Measurements from ENCODE around the gene TRIM14. TPM values are rescaled to one million over a fixed set of nuclear protein-coding genes. Genes with fewer than 3 reads are reported as not detected.

The TRIM14 gene
- polyA plus RNA-seq, 2 of the 4 experiments (the other 2 are of a cell fraction) = 8.8 to 9.2 TPM

DNA sequence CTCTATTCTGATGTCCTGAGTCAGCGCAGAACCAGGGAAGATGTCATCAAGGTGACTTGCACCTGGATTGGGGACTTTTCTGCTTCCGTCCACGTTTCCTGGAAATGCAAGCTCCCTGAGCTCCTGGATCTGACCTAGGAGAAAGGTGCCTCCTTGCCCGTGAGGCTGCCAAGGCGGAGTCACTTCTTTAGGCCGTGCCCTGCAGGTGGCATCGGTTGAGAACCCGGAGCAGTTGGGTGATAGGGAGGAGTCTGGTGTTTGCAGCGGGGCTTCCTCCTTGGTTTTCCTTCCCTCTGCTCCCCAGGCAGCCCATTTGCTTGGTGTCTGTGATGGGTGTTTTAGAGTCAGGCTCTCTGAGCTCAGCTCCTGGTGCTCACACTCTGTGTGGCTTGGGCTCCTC lies 47.3 kb downstream of the TRIM14 start:
- POLR2A ChIA-PET = interaction anchor here (1.7 kb wide), 1 partner anchor 15 kb away, joined by 7 read pairs; the partner anchor contains the start of gene NANS
- CTCF ChIA-PET = interaction anchor here (0.8 to 4.3 kb wide), 6 partner anchors 11 to 734 kb away, joined by 3 to 84 read pairs (median 4); partner anchors contain the start of gene NANS
- no peak overlapping the region for H3K27ac ChIP-seq
- no peak for DNase-seq (ENCODE audit: low read depth in 1 of 2, low spot score in 1 of 2)
- FAIRE-seq = no peak
- TF ChIP-seq HDAC2 (IDR thresholded peaks at IDR 0.05) = no peak
- TF ChIP-seq TFCP2L1 (CRISPR knock-in tag; IDR thresholded peaks at IDR 0.05) = no peak
- TF ChIP-seq, protein P1, sequence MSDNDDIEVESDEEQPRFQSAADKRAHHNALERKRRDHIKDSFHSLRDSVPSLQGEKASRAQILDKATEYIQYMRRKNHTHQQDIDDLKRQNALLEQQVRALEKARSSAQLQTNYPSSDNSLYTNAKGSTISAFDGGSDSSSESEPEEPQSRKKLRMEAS (IDR thresholded peaks at IDR 0.05) = no peak
- TF ChIP-seq TP53 (CRISPR knock-in tag; IDR thresholded peaks at IDR 0.05) = no peak
- no peak for TF ChIP-seq GATA3 (IDR thresholded peaks at IDR 0.05; ENCODE audit: borderline replicate concordance)
- TF ChIP-seq EHMT2 (IDR thresholded peaks at IDR 0.05; ENCODE audit: low read depth) = no peak
- no peak for TF ChIP-seq NFE2L2 (conservative IDR thresholded peaks at IDR 0.05; ENCODE audit: low read length)
- TF ChIP-seq, protein P2, sequence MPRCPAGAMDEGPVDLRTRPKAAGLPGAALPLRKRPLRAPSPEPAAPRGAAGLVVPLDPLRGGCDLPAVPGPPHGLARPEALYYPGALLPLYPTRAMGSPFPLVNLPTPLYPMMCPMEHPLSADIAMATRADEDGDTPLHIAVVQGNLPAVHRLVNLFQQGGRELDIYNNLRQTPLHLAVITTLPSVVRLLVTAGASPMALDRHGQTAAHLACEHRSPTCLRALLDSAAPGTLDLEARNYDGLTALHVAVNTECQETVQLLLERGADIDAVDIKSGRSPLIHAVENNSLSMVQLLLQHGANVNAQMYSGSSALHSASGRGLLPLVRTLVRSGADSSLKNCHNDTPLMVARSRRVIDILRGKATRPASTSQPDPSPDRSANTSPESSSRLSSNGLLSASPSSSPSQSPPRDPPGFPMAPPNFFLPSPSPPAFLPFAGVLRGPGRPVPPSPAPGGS (IDR thresholded peaks at IDR 0.05) = no peak
- TF ChIP-seq, protein P3, sequence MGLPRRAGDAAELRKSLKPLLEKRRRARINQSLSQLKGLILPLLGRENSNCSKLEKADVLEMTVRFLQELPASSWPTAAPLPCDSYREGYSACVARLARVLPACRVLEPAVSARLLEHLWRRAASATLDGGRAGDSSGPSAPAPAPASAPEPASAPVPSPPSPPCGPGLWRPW (IDR thresholded peaks at IDR 0.05) = no peak
- no peak for ATAC-seq
- H3K4me3 ChIP-seq = no peak overlapping the region
- no peak overlapping the region for H3K4me2 ChIP-seq
- no peaks in the 10 kb centered on the region for H3K9me3 ChIP-seq
- H3K4me1 ChIP-seq = peaks cover 28% of the 10 kb centered on the region
- WGBS (ENCODE audit: missing lambda C conversion rate) = 92% methylated on average over 8 of the region's 9 CpGs

DNA sequence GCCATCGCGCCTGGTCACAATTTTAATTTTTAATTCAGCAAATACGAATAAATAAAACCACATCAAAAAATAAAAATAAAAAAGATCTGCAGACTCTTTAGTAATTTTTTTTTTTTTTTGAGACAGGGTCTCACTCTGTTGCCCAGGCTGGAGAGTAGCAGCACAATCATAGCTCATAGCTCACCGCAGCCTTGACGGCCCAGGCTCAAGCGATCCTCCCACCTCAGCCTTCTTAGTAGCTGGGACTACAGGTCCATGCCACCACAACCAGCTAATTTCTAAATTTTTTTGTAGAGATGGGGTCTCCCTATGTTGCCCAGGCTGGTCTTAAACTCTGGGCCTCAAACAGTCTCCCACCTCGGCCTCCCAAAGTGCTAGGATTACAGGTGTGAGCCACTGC lies 48.3 kb downstream of the TRIM14 start:
- TF ChIP-seq RAD21 (conservative IDR thresholded peaks at IDR 0.05 in 1 of 2, IDR thresholded peaks at IDR 0.05 in 1 of 2) = no peak
- TF ChIP-seq, protein P3 (IDR thresholded peaks at IDR 0.05) = no peak
- Histone ChIP-seq H3K4me3 (no peak overlapping the region), H3K27ac (no peak overlapping the region), H3K4me1 (peaks cover 25% of the 10 kb centered on the region), H3K9me3 (no peaks in the 10 kb centered on the region), H3K4me2 (no peak overlapping the region)
- no peak for DNase-seq (ENCODE audit: low read depth in 1 of 2, low spot score in 1 of 2)
- 96% methylated on average over 7 of the region's 7 CpGs for WGBS (ENCODE audit: missing lambda C conversion rate)
- no peak for FAIRE-seq
- ChIA-PET CTCF (interaction anchor here (0.7 to 1.8 kb wide), 3 partner anchors 12 to 542 kb away, joined by 3 to 6 read pairs (median 3); no protein-coding TSS in a partner anchor), POLR2A (no interaction called here)
- ATAC-seq = no peak

DNA sequence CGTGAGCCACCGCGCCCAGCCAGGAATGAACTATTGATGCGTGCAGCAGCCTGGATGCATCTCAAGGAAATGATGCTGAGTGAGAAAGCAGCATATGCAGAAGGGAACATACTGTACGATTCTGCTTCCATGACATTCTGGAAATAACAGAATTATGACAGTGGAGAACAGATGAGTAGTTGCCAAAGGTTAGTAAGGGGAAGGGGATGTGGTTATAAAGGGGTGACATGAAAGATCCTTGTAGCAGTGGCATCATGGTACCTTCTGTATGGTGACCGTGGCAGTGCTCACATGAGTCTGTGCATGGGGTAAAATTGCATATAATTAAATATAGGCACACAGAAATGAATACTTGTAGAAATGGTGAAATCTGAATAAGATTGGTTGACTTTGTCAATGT lies 49.5 kb downstream of the TRIM14 start:
- no peak for DNase-seq (ENCODE audit: low read depth in 1 of 2, low spot score in 1 of 2)
- H3K4me3 ChIP-seq = no peak overlapping the region
- peaks cover 14% of the 10 kb centered on the region for H3K4me1 ChIP-seq
- H3K27ac ChIP-seq = no peak overlapping the region
- ATAC-seq = no peak
- no peak for FAIRE-seq
- no peaks in the 10 kb centered on the region for H3K9me3 ChIP-seq
- POLR2A ChIA-PET = no interaction called here
- 99% methylated on average over 6 of the region's 6 CpGs for WGBS (ENCODE audit: missing lambda C conversion rate)
- no peak overlapping the region for H3K4me2 ChIP-seq
- CTCF ChIA-PET = interaction anchor here (1.8 to 2.2 kb wide), 2 partner anchors 8 to 11 kb away, joined by 7 to 8 read pairs; no protein-coding TSS in a partner anchor
- TF ChIP-seq ZNF302 (CRISPR knock-in tag; IDR thresholded peaks at IDR 0.05) = no peak
- TF ChIP-seq KDM1A (IDR thresholded peaks at IDR 0.05; ENCODE audit: low read depth) = no peak
- TF ChIP-seq FOXS1 (CRISPR knock-in tag; IDR thresholded peaks at IDR 0.05) = no peak
- TF ChIP-seq, protein P4, sequence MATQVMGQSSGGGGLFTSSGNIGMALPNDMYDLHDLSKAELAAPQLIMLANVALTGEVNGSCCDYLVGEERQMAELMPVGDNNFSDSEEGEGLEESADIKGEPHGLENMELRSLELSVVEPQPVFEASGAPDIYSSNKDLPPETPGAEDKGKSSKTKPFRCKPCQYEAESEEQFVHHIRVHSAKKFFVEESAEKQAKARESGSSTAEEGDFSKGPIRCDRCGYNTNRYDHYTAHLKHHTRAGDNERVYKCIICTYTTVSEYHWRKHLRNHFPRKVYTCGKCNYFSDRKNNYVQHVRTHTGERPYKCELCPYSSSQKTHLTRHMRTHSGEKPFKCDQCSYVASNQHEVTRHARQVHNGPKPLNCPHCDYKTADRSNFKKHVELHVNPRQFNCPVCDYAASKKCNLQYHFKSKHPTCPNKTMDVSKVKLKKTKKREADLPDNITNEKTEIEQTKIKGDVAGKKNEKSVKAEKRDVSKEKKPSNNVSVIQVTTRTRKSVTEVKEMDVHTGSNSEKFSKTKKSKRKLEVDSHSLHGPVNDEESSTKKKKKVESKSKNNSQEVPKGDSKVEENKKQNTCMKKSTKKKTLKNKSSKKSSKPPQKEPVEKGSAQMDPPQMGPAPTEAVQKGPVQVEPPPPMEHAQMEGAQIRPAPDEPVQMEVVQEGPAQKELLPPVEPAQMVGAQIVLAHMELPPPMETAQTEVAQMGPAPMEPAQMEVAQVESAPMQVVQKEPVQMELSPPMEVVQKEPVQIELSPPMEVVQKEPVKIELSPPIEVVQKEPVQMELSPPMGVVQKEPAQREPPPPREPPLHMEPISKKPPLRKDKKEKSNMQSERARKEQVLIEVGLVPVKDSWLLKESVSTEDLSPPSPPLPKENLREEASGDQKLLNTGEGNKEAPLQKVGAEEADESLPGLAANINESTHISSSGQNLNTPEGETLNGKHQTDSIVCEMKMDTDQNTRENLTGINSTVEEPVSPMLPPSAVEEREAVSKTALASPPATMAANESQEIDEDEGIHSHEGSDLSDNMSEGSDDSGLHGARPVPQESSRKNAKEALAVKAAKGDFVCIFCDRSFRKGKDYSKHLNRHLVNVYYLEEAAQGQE (IDR thresholded peaks at IDR 0.05) = no peak
- TF ChIP-seq GATA3 (IDR thresholded peaks at IDR 0.05; ENCODE audit: borderline replicate concordance) = no peak
- TF ChIP-seq HEYL (CRISPR knock-in tag; IDR thresholded peaks at IDR 0.05) = no peak
- no peak for TF ChIP-seq BHLHE40 (IDR thresholded peaks at IDR 0.05; ENCODE audit: low read depth, low read length)
- TF ChIP-seq SREBF2 (IDR thresholded peaks at IDR 0.05) = no peak
- no peak for TF ChIP-seq HOXA7 (CRISPR knock-in tag; IDR thresholded peaks at IDR 0.05)
- TF ChIP-seq, protein P5, sequence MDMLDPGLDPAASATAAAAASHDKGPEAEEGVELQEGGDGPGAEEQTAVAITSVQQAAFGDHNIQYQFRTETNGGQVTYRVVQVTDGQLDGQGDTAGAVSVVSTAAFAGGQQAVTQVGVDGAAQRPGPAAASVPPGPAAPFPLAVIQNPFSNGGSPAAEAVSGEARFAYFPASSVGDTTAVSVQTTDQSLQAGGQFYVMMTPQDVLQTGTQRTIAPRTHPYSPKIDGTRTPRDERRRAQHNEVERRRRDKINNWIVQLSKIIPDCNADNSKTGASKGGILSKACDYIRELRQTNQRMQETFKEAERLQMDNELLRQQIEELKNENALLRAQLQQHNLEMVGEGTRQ (IDR thresholded peaks at IDR 0.05) = no peak
- TF ChIP-seq PHF8 (IDR thresholded peaks at IDR 0.05; ENCODE audit: borderline replicate concordance, low read depth) = no peak
